Thymus (tissue), 11 donors: ENCODE data around the gene C2orf92. TPM values are rescaled to one million over a fixed set of nuclear protein-coding genes. Genes with fewer than 3 reads are reported as not detected.
"Not testable (repeated sequence)": the region's sequence is repeated elsewhere in the genome, so short reads cannot be mapped to it uniquely, and the experiment has no call there.

Experiments
- DNase-seq, 9 donors: peaks; one replicate each; pipeline ENCODE4 v3.0.0-alpha.2; 2013; ENCODE audit warnings: low spot score in 9 of 9, low read depth in 6 of 9, missing footprints in 1 of 9
- H3K27ac ChIP-seq, 2 donors: one replicate each; pipeline ENCODE4 v1.5.1; 2013; ENCODE audit warnings: control low read depth in 1 of 2, low read depth in 1 of 2, low read length in 1 of 2, mild to moderate bottlenecking in 1 of 2, moderate library complexity in 1 of 2
- H3K27me3 ChIP-seq, 2 donors: one replicate each; pipeline ENCODE4 v1.5.1; 2013; ENCODE audit warnings: low read length in 1 of 2; ENCODE audit not compliant: control insufficient read depth in 2 of 2, insufficient read depth in 1 of 2
- H3K36me3 ChIP-seq, 2 donors: one replicate each; pipeline ENCODE4 v1.5.1; 2013; ENCODE audit warnings: low read length in 1 of 2, mild to moderate bottlenecking in 1 of 2, moderate library complexity in 1 of 2; ENCODE audit not compliant: control insufficient read depth in 2 of 2, insufficient read depth in 2 of 2
- H3K4me1 ChIP-seq, 2 donors: one replicate each; pipeline ENCODE4 v1.5.1; 2013; ENCODE audit warnings: low read length in 2 of 2; ENCODE audit not compliant: control insufficient read depth in 2 of 2, insufficient read depth in 2 of 2
- H3K4me3 ChIP-seq, 2 donors: one replicate each; pipeline ENCODE4 v1.5.1; 2013; ENCODE audit warnings: low read length in 2 of 2, control low read depth in 1 of 2, mild to moderate bottlenecking in 1 of 2
- H3K9me3 ChIP-seq, 2 donors: one replicate each; pipeline ENCODE4 v1.5.1; 2013; ENCODE audit warnings: low read length in 1 of 2, mild to moderate bottlenecking in 1 of 2; ENCODE audit not compliant: control insufficient read depth in 2 of 2, insufficient read depth in 1 of 2
- WGBS: extraction: QIAGEN DNeasy Blood & Tissue Kit; methylation state at CpG from one replicate; pipeline ENCODE4 v1.1.7; 2013; 5-methylcytosine and 5-hydroxymethylcytosine counted together
- polyA plus RNA-seq: library from polyadenylated mRNA; stranded (reverse); fragments of 200-250 nt; gene quantifications from one replicate; pipeline ENCODE4 v1.2.3, GENCODE V29; 2013
- total RNA-seq: library from RNA; stranded (reverse); fragments of 120-200 nt; gene quantifications from one replicate; pipeline ENCODE4 v1.2.4, GENCODE V29; 2013
- donor health status: healthy.

The C2orf92 gene
- total and polyA plus RNA-seq, 2 donors, result 2.9 to 13.1 TPM

- Histone ChIP-seq H3K36me3 (peaks cover 18% of the 10 kb centered on the region in 2 donors), H3K4me1 (peaks cover 9 to 24% of the 10 kb centered on the region in 2 donors), H3K9me3 (no peaks in the 10 kb centered on the region), H3K27ac (peak within 1 kb of the TSS; percentile 90 to 95), H3K4me3 (peak within 1 kb of the TSS; percentile 72 to 97), H3K27me3 (no peaks in the 10 kb centered on the region)
- DNase-seq, result peak; percentile 91 to 99 (median 96)
- WGBS, result under 1% methylated on average over 60 of the region's 60 CpGs
Measured at GRCh38 chr2:97663962-97664635, 5.4 kb upstream of the C2orf92 start, which contains the start of gene ACTR1B. Gene ACTR1B, minus strand, starts transcription at chr2:97664044. Its CDS starts 154 bp downstream, at chr2:97663890.

GRCh38 chr2:97664636-97664970 is 4.9 kb upstream of the C2orf92 start:
- WGBS, result 10% methylated on average over 21 of the region's 21 CpGs

GRCh38 chr2:97670471-97670870 is 958 bp downstream of the C2orf92 start:
- H3K27ac ChIP-seq, result no peak overlapping the region
- no peak for DNase-seq
- no peak overlapping the region for H3K4me3 ChIP-seq
- WGBS, result 100% methylated on average over 1 of the region's 1 CpG
- H3K27me3 ChIP-seq, result no peaks in the 10 kb centered on the region
- H3K9me3 ChIP-seq, result no peaks in the 10 kb centered on the region
- H3K4me1 ChIP-seq, result peaks cover 0 to 5% of the 10 kb centered on the region in 2 donors
- H3K36me3 ChIP-seq, result no peaks in the 10 kb centered on the region

More at GRCh38 chr2:97664636-97664970, 4.9 kb upstream of the C2orf92 start:
- Histone ChIP-seq H3K36me3 (peaks cover 14 to 15% of the 10 kb centered on the region in 2 donors), H3K4me1 (peaks cover 9 to 24% of the 10 kb centered on the region in 2 donors), H3K4me3 (peak overlapping the region; percentile 72 to 97), H3K9me3 (no peaks in the 10 kb centered on the region), H3K27ac (peak overlapping the region; percentile 90 to 95), H3K27me3 (no peaks in the 10 kb centered on the region)
- peak in 1 of 9 donors; percentile 3 for DNase-seq

GRCh38 chr2:97671526-97671925 is 2.0 kb downstream of the C2orf92 start:
- WGBS, result 96% methylated on average over 7 of the region's 7 CpGs
- Histone ChIP-seq H3K27ac (no peak overlapping the region), H3K27me3 (no peaks in the 10 kb centered on the region), H3K4me1 (peaks cover 0 to 5% of the 10 kb centered on the region in 2 donors), H3K4me3 (no peak overlapping the region), H3K36me3 (no peaks in the 10 kb centered on the region), H3K9me3 (no peaks in the 10 kb centered on the region)
- no peak for DNase-seq

DNA sequence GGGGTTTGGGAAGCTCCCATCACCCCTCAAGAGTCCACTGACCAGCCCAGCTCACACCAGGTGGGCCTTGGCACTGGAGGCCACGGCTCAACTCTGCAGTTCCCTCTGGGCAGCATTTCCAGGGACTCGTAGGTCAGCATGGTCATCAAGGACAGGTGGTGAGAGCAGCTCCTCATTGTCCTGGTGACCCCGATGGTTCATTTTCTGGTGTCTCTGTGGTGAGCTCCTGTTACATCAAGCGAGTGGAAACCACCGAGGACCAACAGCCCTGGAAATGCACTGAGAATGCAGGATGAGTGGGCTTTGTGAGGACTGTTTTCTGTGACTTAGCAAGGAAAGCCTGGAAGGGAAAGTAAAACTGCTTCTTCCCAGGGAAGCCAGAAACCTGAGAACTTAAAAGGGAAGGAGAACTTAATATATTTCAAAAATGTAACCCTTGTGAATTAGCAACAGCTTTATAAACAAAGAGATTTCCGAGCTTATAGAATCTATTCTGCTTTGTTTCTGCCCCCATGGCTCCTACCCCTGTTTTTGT is 3.2 kb downstream of the C2orf92 start:
- not testable (repeated sequence) for H3K27me3 ChIP-seq, H3K27ac ChIP-seq, H3K9me3 ChIP-seq, H3K4me1 ChIP-seq, H3K4me3 ChIP-seq, H3K36me3 ChIP-seq, DNase-seq
- 94% methylated on average over 6 of the region's 6 CpGs for WGBS

DNA sequence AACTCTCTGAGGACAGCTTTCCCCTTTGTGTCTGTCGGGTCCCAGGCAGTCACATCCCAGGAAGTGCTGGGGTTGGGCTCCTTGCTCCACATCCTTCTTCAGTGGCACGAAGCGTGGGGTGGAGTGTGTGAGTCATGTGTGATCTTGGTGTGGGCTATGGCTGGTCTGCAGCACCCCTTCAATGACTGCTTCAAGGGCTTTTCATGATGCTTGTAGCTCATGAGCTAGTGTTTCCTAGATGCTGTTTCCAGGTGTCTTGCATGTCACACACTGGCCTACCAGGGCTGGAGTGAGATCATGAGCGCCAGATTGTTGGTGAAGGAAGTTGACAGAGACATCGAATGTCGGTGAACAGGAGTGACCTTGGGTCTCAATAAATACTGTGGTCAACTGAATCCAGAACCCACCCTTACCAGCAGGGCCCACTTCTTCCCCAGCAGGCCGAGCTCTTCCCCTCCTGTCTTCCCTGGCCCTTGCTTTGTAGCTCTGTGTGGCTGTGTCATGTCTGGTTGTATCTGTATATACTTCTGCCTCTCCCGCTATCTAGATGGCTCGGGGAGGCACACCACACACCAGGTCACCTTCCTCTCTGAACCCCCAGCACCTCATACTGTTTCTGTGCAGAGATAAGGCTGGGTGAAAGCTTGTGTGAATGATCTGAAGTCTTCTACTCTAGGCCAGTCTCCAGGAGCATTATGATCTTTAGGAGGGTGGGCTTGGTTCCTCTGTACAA is 3.8 kb downstream of the C2orf92 start:
- DNase-seq, result no peak
- Histone ChIP-seq H3K27me3 (no peaks in the 10 kb centered on the region), H3K4me1 (peaks cover 0 to 5% of the 10 kb centered on the region in 2 donors), H3K9me3 (no peaks in the 10 kb centered on the region), H3K4me3 (no peak overlapping the region), H3K27ac (peak overlapping the region in 1 of 2 donors; percentile 0), H3K36me3 (no peaks in the 10 kb centered on the region)
- 85% methylated on average over 9 of the region's 9 CpGs for WGBS

- DNase-seq, result no peak
Measured at GRCh38 chr2:97673915-97674283, 4.4 kb downstream of the C2orf92 start.

DNA sequence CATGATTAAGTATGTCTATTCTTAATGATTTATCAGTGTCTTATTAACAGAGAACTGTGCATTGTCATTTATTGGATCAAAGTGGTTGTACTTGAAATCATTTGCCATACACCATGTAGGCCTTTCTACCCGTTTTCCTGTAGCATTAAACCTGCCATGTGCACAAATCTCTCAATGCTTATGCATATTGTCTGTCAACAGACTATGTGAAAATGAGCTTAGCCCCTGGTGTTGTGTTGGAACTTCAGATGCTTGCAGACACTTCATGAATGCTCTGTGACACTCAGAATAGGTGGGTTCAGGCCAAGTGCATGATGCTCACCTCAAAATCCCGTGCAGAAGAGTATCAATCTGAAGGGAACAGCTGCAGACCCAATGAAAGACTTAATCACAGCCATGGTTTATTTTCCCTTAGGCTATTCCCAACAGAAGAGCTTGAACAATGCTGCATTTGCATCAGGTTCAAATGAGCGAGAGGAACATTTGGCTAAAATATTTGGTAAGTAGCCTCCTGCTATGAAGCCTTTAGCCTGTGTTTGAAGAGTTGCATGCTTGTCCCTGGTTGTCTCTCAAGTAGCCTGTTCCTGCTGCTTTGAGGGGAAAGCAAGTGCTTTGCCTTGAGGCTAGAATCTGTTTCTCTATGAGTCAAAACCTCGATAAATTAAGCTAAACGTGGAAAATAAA is 6.1 kb downstream of the C2orf92 start:
- Histone ChIP-seq H3K36me3 (no peaks in the 10 kb centered on the region), H3K4me1 (peaks cover 0 to 5% of the 10 kb centered on the region in 2 donors), H3K27me3 (no peaks in the 10 kb centered on the region), H3K27ac (no peak overlapping the region), H3K9me3 (no peaks in the 10 kb centered on the region), H3K4me3 (no peak overlapping the region)
- DNase-seq, result no peak
- 95% methylated on average over 5 of the region's 5 CpGs for WGBS

More at GRCh38 chr2:97673915-97674283, 4.4 kb downstream of the C2orf92 start:
- WGBS, result 41% methylated on average over 8 of the region's 8 CpGs
- Histone ChIP-seq H3K27me3 (no peaks in the 10 kb centered on the region), H3K27ac (no peak overlapping the region), H3K4me1 (peaks cover 0 to 5% of the 10 kb centered on the region in 2 donors), H3K36me3 (no peaks in the 10 kb centered on the region), H3K4me3 (no peak overlapping the region), H3K9me3 (no peaks in the 10 kb centered on the region)

- Histone ChIP-seq H3K36me3 (no peaks in the 10 kb centered on the region), H3K27me3 (no peaks in the 10 kb centered on the region), H3K4me3 (no peak overlapping the region), H3K27ac (no peak overlapping the region), H3K4me1 (peaks cover 0 to 5% of the 10 kb centered on the region in 2 donors), H3K9me3 (no peaks in the 10 kb centered on the region)
- WGBS, result 96% methylated on average over 1 of the region's 1 CpG
- DNase-seq, result no peak
Measured at GRCh38 chr2:97676620-97677019, 7.1 kb downstream of the C2orf92 start.
